ENCODE measurements around the gene HYAL1.

Gene HYAL1

GRCh38 chr3:50256978-50257890 is 46.1 kb downstream of the HYAL1 start:
- no peak for DNase-seq

- no peak for DNase-seq
Observed at GRCh38 chr3:50255251-50255615, 48.1 kb downstream of the HYAL1 start.

- DNase-seq, result no peak
Observed at GRCh38 chr3:50254577-50255250, 48.7 kb downstream of the HYAL1 start.

- no peak for DNase-seq
Observed at GRCh38 chr3:50251220-50251619, 52.2 kb downstream of the HYAL1 start.

- no peak for DNase-seq
Observed at GRCh38 chr3:50250514-50250913, 52.9 kb downstream of the HYAL1 start.

All from NCI-H1092 (cell line).